ENCODE measurements around the gene DLX3.

- TF ChIP-seq SUZ12 (IDR thresholded peaks at IDR 0.05; ENCODE audit: low read length) (no peak), TAF7 (optimal IDR thresholded peaks at IDR 0.05; ENCODE audit: borderline replicate concordance, low read depth, low read length) (no peak), POU5F1 (IDR thresholded peaks at IDR 0.05; ENCODE audit: low read depth, low read length) (no peak), YY1 (IDR thresholded peaks at IDR 0.05; ENCODE audit: low read depth, low read length) (no peak), RAD21 (IDR thresholded peaks at IDR 0.05 in 1 of 2, conservative IDR thresholded peaks at IDR 0.05 in 1 of 2; ENCODE audit: low read depth in 2 of 2, low read length in 2 of 2) (peak; percentile 99), CTCF (IDR thresholded peaks at IDR 0.05; ENCODE audit: control extremely low read depth in 1 of 3, insufficient read depth in 1 of 3, low read depth in 1 of 3, low read length in 3 of 3) (peak; percentile 72 to 94 (median 92)), POLR2A (IDR thresholded peaks at IDR 0.05; ENCODE audit: control extremely low read depth in 1 of 2, low read depth in 2 of 2, low read length in 2 of 2) (no peak), TAF1 (IDR thresholded peaks at IDR 0.05; ENCODE audit: low read depth, low read length) (no peak), SRF (IDR thresholded peaks at IDR 0.05; ENCODE audit: low read depth, low read length) (no peak), CHD1 (IDR thresholded peaks at IDR 0.05; ENCODE audit: low read depth, low read length) (no peak), JUND (IDR thresholded peaks at IDR 0.05; ENCODE audit: low read length) (0 out of 2 replicates have a peak, but pooled peaks have one; percentile 13), GABPA (IDR thresholded peaks at IDR 0.05; ENCODE audit: borderline replicate concordance, insufficient read depth, low read length) (no peak), HDAC6 (IDR thresholded peaks at IDR 0.05; ENCODE audit: low read depth, low read length) (no peak), RFX5 (IDR thresholded peaks at IDR 0.05; ENCODE audit: borderline replicate concordance, low read depth, low read length) (no peak)
These were observed 3.0 kb upstream of the DLX3 start for GRCh38 chr17:49997773-49998703.
